ENCODE data around the gene MAPK4.

MAPK4 gene

DNA sequence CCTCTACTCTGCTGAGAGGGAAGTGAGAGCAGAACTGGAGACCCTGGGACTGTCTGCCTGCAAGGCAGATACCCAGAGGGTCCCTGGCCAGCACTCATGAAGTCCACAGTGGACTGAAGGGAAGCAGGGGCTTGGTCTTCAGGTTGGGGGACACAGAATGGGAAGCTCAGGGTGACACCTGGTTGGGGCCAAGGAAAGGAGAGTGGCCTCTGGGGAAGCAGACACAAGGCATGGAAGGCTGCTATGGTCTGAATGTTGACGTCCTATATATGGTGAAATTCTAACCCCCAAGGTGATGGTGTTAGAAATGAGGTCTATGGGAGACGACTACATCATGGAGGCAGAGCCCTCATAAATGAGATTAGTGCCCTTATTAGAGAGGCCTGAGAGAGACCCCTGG, 190.7 kb downstream of the MAPK4 start:
- Histone ChIP-seq H3K27ac (no peak overlapping the region), H3K9me3 (ENCODE audit: low read depth, low read length) (no peaks in the 10 kb centered on the region), H3K9ac (ENCODE audit: insufficient read length) (no peak overlapping the region), H3K4me3 (no peak overlapping the region), H3K36me3 (ENCODE audit: insufficient read depth, low read length) (no peaks in the 10 kb centered on the region)
- TF ChIP-seq FOXP2 (optimal IDR thresholded peaks at IDR 0.05; ENCODE audit: control extremely low read depth, extremely low read length, insufficient read depth) (no peak), POLR2AphosphoS5 (IDR thresholded peaks at IDR 0.05; ENCODE audit: borderline replicate concordance, low read depth, low read length) (no peak), EZH2 (IDR thresholded peaks at IDR 0.05) (no peak)
- no peak for DNase-seq (ENCODE audit: low read depth, low spot score)

GRCh38 chr18:50751490-50751889, 191.6 kb downstream of the MAPK4 start:
- DNase-seq (ENCODE audit: low read depth, low spot score) = no peak

GRCh38 chr18:50751947-50752346, 192.1 kb downstream of the MAPK4 start:
- no peak overlapping the region for H3K27ac ChIP-seq
- no peaks in the 10 kb centered on the region for H3K9me3 ChIP-seq (ENCODE audit: low read depth, low read length)
- TF ChIP-seq EZH2 (IDR thresholded peaks at IDR 0.05) = no peak
- no peak for TF ChIP-seq POLR2AphosphoS5 (IDR thresholded peaks at IDR 0.05; ENCODE audit: borderline replicate concordance, low read depth, low read length)
- no peak for TF ChIP-seq FOXP2 (optimal IDR thresholded peaks at IDR 0.05; ENCODE audit: control extremely low read depth, extremely low read length, insufficient read depth)
- H3K9ac ChIP-seq (ENCODE audit: insufficient read length) = no peak overlapping the region
- no peaks in the 10 kb centered on the region for H3K36me3 ChIP-seq (ENCODE audit: insufficient read depth, low read length)
- no peak overlapping the region for H3K4me3 ChIP-seq
- no peak for DNase-seq (ENCODE audit: low read depth, low spot score)

More at GRCh38 chr18:50751490-50751889, 191.6 kb downstream of the MAPK4 start:
- Histone ChIP-seq H3K9me3 (ENCODE audit: low read depth, low read length) (no peaks in the 10 kb centered on the region), H3K36me3 (ENCODE audit: insufficient read depth, low read length) (no peaks in the 10 kb centered on the region), H3K4me3 (no peak overlapping the region), H3K9ac (ENCODE audit: insufficient read length) (no peak overlapping the region), H3K27ac (no peak overlapping the region)
- TF ChIP-seq POLR2AphosphoS5 (IDR thresholded peaks at IDR 0.05; ENCODE audit: borderline replicate concordance, low read depth, low read length) = no peak
- no peak for TF ChIP-seq FOXP2 (optimal IDR thresholded peaks at IDR 0.05; ENCODE audit: control extremely low read depth, extremely low read length, insufficient read depth)
- TF ChIP-seq EZH2 (IDR thresholded peaks at IDR 0.05) = no peak

DNA sequence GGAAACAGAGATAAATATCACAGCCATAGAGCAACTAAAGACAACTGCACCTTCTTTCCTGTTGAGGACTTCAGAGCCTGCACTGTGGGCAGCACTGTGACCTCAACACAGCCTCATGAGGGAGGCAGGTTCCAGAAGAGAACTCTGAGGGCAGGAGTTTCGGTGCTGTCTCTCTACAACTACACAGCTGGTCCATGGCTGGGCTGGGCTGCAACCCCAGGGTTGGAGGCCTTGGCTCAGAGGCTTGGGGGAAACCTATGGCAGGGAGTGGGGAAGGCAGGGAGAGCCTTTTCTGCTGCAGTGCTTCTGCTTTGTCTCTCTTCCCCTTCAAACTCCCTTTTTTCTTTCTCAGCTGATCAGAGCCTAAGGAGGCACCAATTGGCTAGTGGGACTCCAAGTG, 193.4 kb downstream of the MAPK4 start:
- H3K36me3 ChIP-seq (ENCODE audit: insufficient read depth, low read length) = no peaks in the 10 kb centered on the region
- TF ChIP-seq EZH2 (IDR thresholded peaks at IDR 0.05) (no peak), FOXP2 (optimal IDR thresholded peaks at IDR 0.05; ENCODE audit: control extremely low read depth, extremely low read length, insufficient read depth) (no peak), POLR2AphosphoS5 (IDR thresholded peaks at IDR 0.05; ENCODE audit: borderline replicate concordance, low read depth, low read length) (no peak)
- H3K4me3 ChIP-seq = no peak overlapping the region
- DNase-seq (ENCODE audit: low read depth, low spot score) = no peak
- H3K9ac ChIP-seq (ENCODE audit: insufficient read length) = no peak overlapping the region
- no peak overlapping the region for H3K27ac ChIP-seq
- no peaks in the 10 kb centered on the region for H3K9me3 ChIP-seq (ENCODE audit: low read depth, low read length)

DNA sequence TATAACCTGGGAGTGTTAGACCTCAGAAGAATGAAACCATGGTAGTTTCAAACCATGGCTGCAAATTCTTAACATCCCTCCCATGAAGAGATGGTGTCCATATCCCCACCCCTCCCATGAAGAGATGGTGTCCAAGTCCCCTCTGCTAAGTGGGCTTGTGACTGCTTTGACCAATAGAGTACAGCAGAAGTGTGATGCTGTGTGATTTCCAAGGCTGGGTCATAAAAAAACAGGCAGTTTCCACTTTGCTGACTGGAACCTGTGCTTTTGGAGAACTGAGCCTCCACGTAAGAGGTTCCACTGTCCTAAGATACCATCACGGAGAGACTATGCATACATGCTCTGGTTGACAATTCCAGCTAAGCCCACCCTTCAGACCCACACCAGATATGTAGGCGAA, 194.4 kb downstream of the MAPK4 start:
- H3K9ac ChIP-seq (ENCODE audit: insufficient read length) = no peak overlapping the region
- no peak overlapping the region for H3K27ac ChIP-seq
- TF ChIP-seq FOXP2 (optimal IDR thresholded peaks at IDR 0.05; ENCODE audit: control extremely low read depth, extremely low read length, insufficient read depth) = no peak
- no peak for TF ChIP-seq POLR2AphosphoS5 (IDR thresholded peaks at IDR 0.05; ENCODE audit: borderline replicate concordance, low read depth, low read length)
- no peak for TF ChIP-seq EZH2 (IDR thresholded peaks at IDR 0.05)
- no peaks in the 10 kb centered on the region for H3K9me3 ChIP-seq (ENCODE audit: low read depth, low read length)
- no peak overlapping the region for H3K4me3 ChIP-seq
- DNase-seq (ENCODE audit: low read depth, low spot score) = no peak
- H3K36me3 ChIP-seq (ENCODE audit: insufficient read depth, low read length) = no peaks in the 10 kb centered on the region

- no peaks in the 10 kb centered on the region for H3K36me3 ChIP-seq (ENCODE audit: insufficient read depth, low read length)
- H3K9me3 ChIP-seq (ENCODE audit: low read depth, low read length) = no peaks in the 10 kb centered on the region
- TF ChIP-seq FOXP2 (optimal IDR thresholded peaks at IDR 0.05; ENCODE audit: control extremely low read depth, extremely low read length, insufficient read depth) (no peak), POLR2AphosphoS5 (IDR thresholded peaks at IDR 0.05; ENCODE audit: borderline replicate concordance, low read depth, low read length) (no peak), EZH2 (IDR thresholded peaks at IDR 0.05) (no peak)
- no peak overlapping the region for H3K27ac ChIP-seq
- H3K9ac ChIP-seq (ENCODE audit: insufficient read length) = no peak overlapping the region
- no peak overlapping the region for H3K4me3 ChIP-seq
- DNase-seq (ENCODE audit: low read depth, low spot score) = no peak
Measured at GRCh38 chr18:50757358-50757757, 197.5 kb downstream of the MAPK4 start.

- no peaks in the 10 kb centered on the region for H3K36me3 ChIP-seq (ENCODE audit: insufficient read depth, low read length)
- TF ChIP-seq FOXP2 (optimal IDR thresholded peaks at IDR 0.05; ENCODE audit: control extremely low read depth, extremely low read length, insufficient read depth) (no peak), POLR2AphosphoS5 (IDR thresholded peaks at IDR 0.05; ENCODE audit: borderline replicate concordance, low read depth, low read length) (no peak), EZH2 (IDR thresholded peaks at IDR 0.05) (no peak)
- H3K4me3 ChIP-seq = no peak overlapping the region
- no peaks in the 10 kb centered on the region for H3K9me3 ChIP-seq (ENCODE audit: low read depth, low read length)
- H3K27ac ChIP-seq = no peak overlapping the region
- no peak overlapping the region for H3K9ac ChIP-seq (ENCODE audit: insufficient read length)
- no peak for DNase-seq (ENCODE audit: low read depth, low spot score)
Measured at GRCh38 chr18:50769463-50769862, 209.6 kb downstream of the MAPK4 start.

GRCh38 chr18:50775207-50775606, 215.3 kb downstream of the MAPK4 start:
- Histone ChIP-seq H3K27ac (no peak overlapping the region), H3K4me3 (no peak overlapping the region), H3K9ac (ENCODE audit: insufficient read length) (no peak overlapping the region), H3K9me3 (ENCODE audit: low read depth, low read length) (no peaks in the 10 kb centered on the region), H3K36me3 (ENCODE audit: insufficient read depth, low read length) (no peaks in the 10 kb centered on the region)
- no peak for TF ChIP-seq EZH2 (IDR thresholded peaks at IDR 0.05)
- TF ChIP-seq FOXP2 (optimal IDR thresholded peaks at IDR 0.05; ENCODE audit: control extremely low read depth, extremely low read length, insufficient read depth) = no peak
- TF ChIP-seq POLR2AphosphoS5 (IDR thresholded peaks at IDR 0.05; ENCODE audit: borderline replicate concordance, low read depth, low read length) = no peak
- DNase-seq (ENCODE audit: low read depth, low spot score) = no peak

DNA sequence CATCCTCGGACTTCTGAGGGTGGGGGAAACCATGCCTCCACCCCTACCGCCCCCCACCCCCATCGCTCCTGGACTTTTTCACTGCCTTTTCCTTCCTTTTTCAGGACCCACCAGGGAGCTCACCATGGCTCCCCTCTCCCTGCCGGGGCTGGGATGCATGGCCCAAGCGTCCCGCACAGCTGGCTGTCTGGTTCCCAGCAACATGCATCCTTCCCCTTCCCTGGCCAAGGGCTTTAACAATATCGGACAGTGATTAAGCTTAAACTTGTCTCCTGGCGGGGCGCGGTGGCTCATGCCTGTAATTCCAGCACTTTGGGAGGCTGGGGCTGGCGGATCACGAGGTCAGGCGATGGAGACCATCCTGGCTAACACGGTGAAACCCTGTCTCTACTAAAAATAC, 215.8 kb downstream of the MAPK4 start:
- Histone ChIP-seq H3K4me3 (no peak overlapping the region), H3K9me3 (ENCODE audit: low read depth, low read length) (no peaks in the 10 kb centered on the region), H3K36me3 (ENCODE audit: insufficient read depth, low read length) (no peaks in the 10 kb centered on the region), H3K27ac (no peak overlapping the region), H3K9ac (ENCODE audit: insufficient read length) (no peak overlapping the region)
- TF ChIP-seq POLR2AphosphoS5 (IDR thresholded peaks at IDR 0.05; ENCODE audit: borderline replicate concordance, low read depth, low read length) (no peak), FOXP2 (optimal IDR thresholded peaks at IDR 0.05; ENCODE audit: control extremely low read depth, extremely low read length, insufficient read depth) (no peak), EZH2 (IDR thresholded peaks at IDR 0.05) (no peak)
- no peak for DNase-seq (ENCODE audit: low read depth, low spot score)

All from SK-N-MC (cell line).